NCI-H1105 (cell line): Measurements from ENCODE around the gene FAS.

ENCODE experiments used
- DNase-seq: peaks from one replicate; lab custom pipeline; 2025; lab: John Stamatoyannopoulos, UW

FAS gene

DNA sequence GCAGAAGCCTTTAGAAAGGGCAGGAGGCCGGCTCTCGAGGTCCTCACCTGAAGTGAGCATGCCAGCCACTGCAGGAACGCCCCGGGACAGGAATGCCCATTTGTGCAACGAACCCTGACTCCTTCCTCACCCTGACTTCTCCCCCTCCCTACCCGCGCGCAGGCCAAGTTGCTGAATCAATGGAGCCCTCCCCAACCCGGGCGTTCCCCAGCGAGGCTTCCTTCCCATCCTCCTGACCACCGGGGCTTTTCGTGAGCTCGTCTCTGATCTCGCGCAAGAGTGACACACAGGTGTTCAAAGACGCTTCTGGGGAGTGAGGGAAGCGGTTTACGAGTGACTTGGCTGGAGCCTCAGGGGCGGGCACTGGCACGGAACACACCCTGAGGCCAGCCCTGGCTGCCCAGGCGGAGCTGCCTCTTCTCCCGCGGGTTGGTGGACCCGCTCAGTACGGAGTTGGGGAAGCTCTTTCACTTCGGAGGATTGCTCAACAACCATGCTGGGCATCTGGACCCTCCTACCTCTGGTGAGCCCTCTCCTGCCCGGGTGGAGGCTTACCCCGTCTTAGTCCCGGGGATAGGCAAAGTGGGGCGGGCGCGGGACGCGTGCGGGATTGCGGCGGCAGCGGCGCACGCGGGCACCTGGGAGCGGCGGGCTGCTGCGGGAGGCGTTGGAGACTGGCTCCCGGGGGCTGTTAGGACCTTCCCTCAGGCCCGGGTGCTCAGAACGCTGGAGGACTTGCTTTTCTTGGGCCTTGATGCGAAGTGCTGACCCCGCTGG lies at the start of gene FAS:
TSS of gene FAS (plus strand) at position 415 of the 777 bp plus-strand sequence. CDS start at position 494, 79 bp downstream.
- no peak for DNase-seq

DNA sequence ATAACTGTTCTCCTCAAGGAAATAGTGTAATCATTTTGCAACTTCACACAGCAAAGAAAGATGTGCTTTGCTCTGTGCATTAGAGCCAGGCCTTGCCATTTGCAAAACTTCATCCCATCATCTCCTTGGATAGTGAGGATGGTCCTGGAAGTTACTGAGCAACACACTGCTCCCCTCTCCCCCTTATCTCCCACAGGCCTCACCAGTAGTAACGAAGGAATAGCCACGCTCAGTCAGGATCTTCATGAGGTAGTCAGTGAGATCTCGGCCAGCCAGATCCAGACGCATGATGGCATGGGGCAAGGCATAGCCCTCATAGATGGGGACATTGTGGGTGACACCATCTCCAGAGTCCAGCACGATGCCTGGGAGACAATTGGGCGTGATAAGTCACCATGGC lies 49.6 kb upstream of the FAS start:
- DNase-seq: no peak

DNA sequence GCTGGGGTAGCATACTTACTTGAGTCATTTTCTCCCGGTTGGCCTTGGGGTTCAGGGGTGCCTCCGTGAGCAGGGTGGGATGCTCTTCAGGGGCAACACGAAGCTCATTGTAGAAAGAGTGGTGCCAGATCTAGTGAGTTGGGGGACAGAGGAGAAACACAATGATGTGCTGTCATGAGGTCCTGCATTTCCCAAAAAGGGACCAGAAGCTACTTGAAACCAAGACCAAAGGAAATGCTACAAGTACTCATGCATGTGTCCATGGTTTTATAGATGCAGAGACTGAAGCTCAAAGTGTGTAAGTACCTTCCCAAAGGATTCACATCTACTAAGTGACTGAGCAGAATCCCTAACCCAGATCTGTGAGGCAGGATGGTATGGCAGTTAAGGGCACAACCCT lies 46.8 kb upstream of the FAS start:
- no peak for DNase-seq

DNA sequence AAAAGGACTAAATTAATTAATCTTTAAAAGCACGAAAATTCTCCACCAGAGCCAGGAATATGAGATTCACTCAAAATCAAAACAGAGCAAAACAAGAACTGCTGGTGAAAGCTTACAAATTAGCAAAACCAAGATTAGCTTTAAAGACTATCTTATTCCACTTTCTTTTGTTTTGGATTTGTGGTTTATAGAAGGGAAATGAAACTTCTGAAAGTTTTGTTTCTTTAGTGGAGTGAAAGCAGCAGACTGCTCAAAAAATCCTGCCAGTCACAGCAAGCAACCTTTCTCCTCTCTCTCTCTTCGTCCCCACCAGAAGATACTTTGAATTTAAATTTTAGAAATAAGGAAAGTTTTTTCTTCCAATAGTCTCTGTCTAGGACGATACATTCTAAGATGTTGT lies 45.8 kb upstream of the FAS start:
- no peak for DNase-seq

DNA sequence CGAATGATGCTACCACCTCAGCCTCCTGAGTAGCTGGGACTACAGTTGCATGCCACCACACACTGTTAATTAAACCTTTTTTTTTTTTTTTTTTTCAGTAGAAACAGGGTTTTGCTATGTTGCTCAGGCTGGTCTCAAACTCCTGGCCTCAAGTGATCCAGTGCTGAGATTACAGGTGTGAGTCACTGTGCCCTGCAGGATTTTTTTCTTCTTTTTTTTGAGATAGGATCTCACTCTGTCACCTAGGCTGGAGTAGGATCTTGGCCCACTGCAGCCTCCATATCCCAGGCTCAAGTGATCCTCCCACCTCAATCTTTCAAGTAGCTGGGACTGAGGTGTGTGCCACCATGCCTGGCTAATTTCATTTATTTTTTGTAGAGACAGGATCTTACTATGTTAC lies 44.4 kb upstream of the FAS start:
- no peak for DNase-seq

DNA sequence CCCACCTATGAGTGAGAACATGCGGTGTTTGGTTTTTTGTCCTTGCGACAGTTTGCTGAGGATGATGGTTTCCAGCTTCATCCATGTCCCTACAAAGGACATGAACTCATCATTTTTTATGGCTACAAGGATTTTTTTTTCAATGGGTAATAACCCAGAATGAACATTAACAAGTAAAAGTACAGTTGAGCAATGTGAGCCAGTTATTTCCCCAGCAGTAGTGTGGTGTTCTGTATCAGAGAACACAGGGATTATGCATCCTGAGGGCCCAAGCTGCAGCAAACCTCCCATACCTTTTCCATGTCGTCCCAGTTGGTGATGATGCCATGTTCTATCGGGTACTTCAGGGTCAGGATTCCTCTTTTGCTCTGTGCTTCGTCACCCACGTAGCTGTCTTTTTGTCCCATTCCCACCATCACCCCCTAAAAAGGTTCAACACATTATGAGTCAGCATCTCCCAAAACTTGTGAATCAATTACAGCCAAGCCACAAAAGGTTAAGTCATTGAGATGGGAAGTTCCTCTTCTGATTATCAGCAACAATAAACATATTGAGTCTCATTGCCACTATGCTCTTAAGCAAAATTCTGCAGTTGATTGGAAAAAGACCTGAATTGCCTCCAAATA lies 43.5 kb upstream of the FAS start:
- no peak for DNase-seq

DNA sequence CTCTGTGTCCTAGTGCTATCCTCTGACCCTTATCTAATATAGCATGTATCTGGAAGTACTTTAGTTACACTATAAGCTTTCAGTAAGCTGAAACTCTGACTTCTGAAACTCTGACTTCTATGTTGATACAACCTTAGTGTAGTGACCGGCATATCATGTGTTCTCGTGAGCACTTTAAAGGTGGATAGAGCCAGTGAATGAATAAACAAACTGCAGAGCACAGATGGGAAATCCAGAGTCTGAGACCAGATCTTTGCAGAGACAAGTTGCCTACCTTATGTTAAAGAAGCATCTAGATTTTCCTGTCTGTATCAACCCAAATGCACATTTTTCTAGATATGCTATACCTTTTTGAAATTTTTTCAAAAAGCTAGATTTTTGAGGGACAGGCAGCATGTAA lies 41.5 kb upstream of the FAS start:
- no peak for DNase-seq

DNA sequence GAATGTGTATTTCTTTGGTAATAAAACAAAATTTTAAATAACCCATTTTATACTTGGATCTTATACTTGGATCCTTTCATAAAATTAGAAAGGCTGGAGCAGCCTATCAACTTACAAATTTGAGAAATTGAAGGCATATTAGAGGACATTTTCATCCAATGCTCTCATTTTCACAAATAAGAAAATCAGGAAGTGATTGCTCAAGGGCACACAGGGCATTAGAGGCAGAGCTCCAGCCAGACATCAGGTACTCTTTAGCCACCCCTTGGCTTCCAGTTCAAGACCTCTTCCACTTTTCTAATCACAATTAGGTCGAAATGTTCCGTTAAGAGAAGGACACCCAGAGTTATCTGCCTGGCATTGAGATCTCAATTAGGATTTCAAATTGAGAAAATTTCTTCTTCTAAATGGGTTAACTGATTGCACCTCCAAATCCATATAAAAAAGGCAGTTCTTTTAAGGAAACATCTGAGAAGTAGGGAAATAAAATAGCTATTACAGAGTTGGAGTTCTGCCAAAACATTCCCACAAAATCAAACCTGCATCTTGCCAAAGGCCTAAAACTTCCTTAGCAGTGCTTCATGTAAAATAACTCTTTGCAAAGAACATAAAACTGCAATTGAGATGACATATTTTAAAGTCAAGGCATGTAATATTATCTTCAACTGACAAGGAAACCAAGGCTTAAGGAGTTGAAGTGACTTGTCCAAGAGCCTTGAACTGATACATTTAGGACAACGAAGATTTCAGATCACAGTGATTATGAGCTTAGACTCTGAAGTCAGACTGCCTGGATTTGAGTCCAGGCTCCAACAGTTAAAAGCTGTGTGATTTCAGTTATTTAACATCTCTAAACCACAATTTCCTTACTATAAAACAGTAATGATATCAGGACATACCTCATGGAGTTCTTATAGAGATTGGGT lies 40.4 kb upstream of the FAS start:
- no peak for DNase-seq

DNA sequence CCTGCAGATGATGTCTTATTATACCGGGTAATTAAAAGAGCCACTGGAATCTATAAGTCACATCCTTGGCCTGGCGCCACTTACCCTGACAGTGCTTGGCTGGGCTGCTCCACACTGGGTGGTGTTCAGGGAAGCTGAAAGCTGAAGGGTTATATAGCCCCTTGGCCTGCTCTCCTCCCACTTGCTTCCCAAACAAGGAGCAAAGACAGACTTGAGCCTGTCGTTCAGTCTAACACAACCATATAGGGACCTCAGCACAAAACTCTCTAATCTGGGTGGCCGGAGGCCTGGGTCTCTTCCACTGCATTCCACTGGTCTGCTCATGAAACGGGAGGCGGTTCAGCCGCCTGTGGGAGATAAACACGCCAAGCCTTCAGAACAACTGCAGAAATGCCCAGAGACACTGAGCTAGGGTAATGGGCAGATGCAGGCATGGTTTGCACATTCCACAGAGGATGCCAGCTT lies 37.9 kb upstream of the FAS start, which contains the start of gene ACTA2:
TSS of gene ACTA2 (minus strand) at position 127 of the 465 bp plus-strand sequence. CDS start 3,843 bp downstream, outside the sequence.
- DNase-seq: no peak

DNA sequence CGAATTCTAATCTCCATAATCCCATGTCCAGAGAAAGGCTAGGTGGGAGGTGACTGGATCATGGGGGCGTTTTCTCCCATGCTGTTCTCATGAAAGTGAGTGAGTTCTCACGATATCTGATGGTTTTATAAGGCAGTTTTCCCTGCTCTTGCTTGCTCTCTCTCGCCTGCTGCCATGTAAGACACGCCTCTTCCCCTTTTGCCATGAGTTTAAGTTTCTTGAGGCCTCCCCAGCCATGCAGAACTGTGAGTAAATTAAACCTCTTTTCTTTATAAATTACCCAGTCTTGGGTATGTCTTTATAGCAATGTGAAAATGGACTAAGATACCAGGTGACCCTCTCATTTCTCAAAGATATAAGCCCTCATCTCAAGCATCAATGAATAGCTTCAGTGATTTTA lies 36.9 kb upstream of the FAS start:
- no peak for DNase-seq

DNA sequence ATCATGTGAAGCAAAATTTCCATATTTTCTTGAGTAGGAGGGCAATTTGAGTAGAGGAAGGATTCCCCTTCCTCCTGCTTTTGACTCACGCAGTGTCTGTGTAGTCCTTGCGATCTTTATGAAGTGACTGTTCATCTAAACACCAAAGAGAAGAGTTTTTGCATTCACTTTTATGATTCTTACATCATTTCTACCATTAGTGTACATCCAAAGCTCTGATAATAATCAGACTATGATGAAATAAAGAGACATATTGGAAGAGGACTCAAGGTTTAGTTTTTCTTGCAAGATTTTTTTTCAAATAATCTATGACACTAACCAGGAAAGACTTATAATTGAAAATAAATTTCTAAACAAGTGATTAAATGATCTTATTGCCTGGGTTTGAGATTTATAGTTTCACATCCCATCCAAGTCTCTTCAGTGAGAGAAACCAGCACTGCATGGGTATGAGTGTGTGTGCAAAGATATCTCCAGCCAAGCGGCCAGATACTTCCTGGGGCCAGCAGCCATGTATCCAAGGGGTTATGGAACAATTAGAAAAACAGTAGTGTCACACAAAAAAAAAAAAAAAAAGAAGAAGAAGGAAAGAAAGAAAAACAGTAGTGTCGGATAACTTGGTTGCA lies 36.0 kb upstream of the FAS start:
- DNase-seq: no peak

DNA sequence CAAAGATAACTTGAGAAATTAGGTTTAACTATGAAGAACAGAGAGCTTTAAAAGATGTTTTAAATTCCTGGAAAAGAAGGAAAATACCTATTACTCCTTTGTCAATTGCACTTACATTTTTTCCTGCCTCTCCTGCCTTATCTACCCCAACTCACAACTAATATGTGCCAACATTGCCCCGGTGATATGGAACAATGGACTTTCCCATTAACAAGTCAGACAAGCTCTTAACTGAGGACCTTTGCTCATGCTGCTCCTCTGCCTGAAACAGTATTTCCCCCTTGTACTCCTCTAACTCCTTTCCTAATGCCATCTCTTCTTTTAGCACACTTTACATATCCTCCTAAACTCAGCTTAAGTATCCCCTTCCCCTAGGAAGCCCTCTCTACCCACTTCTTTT lies 33.2 kb upstream of the FAS start:
- DNase-seq: no peak

DNA sequence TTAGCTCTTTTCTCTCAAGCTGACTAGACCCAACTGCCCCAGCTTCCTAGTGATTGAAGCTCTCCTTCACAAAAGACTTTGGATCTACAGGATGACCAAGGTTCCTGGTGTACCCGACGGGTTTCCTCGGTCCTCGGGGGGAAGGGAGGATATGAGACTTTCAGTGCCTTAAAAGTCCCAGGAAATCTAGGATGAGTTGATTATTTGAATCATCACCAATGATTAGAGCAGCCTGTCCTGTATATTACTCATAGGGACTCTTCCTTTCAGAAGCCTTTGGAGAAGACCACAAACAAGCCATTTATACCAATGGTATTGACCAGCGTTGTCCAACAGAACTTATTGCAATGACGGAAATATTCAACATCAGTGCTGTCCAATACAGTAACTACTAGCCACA lies 31.9 kb upstream of the FAS start:
- DNase-seq: no peak

DNA sequence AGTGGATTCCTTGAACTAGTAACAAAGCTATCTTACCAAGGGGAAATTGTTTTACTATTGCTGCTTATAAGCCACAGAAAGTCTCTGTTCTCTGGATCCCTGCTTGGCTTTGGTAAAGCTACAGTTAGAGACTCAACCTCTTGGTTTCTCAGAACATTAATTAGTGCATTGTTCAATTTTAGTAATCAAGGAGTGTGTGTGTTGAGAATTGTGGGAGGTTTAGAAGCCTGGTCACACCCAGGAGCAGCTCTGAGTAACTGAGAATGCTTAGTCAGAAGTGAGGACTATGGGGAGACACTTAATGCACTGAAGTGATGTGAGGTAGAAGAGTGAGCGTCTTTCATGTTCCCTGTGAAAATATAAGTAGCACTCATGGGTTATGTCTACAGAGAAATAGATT lies 29.8 kb upstream of the FAS start:
- no peak for DNase-seq

DNA sequence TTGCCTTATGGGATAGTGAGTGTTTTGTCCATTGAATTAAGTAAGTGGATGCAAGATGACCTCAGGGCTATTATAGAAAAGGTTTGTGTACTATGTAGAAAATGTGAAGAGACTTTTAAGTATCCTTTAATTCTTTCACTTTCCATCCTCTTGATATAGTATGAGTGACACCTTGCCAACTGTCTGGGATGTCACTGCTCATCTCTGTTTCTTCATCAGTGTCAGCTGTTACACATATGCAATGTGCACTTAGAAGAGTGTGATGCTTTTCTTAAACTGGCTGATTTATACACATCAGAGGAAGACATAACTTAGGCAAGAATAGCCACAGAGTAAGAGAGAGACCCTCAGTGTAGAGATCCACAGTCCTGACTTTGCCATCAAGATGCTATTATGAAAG lies 29.3 kb upstream of the FAS start:
- DNase-seq: no peak

DNA sequence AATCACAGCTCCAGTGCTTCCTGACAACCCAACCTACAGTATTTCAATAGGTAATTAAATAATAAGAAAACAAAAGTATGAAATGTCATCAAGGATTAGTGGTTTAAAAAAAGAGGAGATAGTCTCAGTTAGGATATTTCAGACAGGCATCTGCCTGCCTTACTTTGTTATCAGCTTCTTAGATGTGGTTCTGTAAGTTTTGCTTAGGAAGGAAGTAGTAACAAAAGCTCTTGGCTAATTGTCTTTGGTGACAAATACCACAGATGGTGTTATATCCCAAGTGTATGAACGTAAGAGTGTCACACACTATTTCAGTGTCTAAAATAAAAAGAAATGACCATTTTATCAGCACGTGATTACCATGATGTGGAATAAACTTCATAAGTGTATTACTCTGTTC lies 28.3 kb upstream of the FAS start:
- DNase-seq: no peak

DNA sequence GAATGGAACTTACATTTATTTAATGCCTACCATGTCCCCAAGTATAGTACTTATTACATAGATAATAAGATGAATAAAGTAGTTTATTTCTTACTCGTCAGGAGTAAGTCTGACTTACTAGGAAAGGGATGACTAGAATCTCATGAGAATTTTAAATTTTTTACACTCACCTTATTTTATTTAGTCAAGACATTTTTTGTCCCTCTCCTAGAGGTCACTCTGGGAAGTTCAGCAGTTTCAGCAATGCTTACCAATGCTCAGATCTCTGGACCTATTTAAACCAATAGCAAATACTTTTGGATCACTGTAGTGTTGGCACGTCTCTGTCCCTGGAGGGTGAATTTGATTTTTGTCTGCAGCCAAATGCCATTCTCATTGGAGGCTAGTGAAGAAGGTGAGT lies 27.3 kb upstream of the FAS start:
- no peak for DNase-seq

DNA sequence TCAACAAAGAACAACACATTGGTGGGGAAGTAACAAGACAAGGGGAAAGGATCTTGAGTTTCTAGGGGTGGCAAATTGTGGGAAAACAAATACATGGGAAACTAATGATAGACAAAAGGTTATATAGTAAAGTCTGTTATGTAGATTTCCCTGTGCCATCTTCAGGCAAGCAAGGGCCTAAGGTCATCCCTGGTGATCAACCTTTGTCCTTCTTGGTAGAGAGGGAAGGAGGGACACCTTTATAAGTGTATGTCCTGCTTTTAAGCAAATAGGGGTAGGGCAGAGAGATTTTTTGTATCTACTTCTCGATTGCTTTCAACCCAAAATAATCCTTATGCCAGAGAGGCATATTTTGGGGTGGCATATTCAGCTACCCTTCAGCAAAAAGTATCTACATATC lies 26.2 kb upstream of the FAS start:
- DNase-seq: no peak

DNA sequence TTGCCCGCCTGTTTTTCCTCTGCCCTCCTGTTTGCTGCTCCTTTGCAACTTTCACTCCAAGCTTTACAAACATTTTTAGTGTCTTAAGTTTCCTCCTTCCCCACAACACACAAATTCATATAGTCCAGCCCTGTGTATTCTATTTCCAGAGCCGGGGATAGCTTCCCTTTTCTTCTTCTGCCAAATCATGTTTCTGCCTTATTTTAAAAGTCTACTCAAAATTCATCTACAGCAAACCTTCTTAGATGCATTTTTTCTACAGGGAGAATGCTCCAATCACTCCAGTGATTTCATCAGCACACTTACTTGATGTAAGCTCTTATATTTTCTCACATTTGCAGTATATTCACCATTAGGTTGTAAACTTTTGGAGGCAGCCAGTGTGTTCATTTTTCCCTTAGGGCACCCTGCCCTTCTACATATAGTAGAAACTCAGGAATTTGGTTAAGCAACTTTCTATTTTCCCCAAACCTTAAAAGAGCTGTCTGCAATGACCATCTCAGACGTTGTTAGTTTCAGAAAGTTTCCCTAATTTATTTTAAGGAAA lies 25.7 kb upstream of the FAS start:
- no peak for DNase-seq

DNA sequence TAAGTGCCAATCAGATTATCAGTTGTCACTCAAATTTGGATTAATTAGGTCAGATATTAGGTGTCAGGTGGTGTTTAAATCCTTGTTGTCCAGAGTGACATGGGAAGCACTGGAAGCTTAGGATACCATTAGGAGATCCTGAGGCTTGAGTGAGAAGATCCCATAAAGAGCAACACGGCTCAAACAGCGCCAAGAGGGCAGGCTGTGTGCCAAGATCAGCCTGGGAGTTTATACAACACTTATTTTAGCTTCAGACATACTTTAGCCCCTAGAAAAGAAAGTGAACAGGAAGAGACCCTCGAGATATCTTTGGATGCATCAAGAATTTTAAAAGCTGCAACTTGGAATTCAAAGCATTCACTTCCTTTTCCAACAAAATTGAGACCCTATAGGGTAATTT lies 23.8 kb upstream of the FAS start:
- no peak for DNase-seq

DNA sequence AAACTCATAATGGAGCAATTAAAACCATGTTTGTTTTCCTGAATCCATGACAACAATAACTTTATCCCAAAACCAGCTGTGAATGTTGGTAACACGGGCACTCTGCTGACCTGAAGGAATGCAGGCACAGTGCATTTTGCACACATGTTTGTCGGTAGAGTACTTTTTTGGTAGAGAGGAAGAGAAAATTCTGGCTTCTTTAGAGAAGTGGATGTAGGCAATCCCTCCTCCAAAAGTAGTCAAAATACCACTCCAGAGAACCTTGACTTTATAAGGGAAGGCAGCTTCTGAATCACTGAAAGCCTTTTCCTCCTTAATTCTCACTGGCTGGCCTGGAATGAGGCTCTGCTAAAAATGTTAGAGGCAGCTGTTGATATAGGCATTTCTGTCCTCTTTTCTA lies 22.2 kb upstream of the FAS start:
- DNase-seq: no peak
